HCT116 (cell line): ENCODE results near the gene ZFHX3. TPM values are rescaled to one million over a fixed set of nuclear protein-coding genes. Genes with fewer than 3 reads are reported as not detected.

Source experiments
- ATAC-seq: fragments of 200-7000 bp; cut with Tn5 transposase; 2 replicates; pipeline ENCODE4 v1.9.1; 2020; ENCODE audit warnings: mild to moderate bottlenecking, moderate library complexity
- BruUV-seq: library from RNA; stranded (reverse); fragments of 400-500 nt; replicated peaks from 2 replicates; lab custom pipeline; 2021; lab: Mats Ljungman, UMichigan
- CTCF ChIA-PET: fragments of 300-600 bp; sonication (Branson Sonifier 250); formaldehyde crosslinking; loops from one replicate; lab custom pipeline; 2021; ENCODE audit warnings: antibody characterized with exemption; lab: Charles Lee
- POLR2A ChIA-PET: fragments of 300-600, 350-600 bp; sonication (Branson Sonifier 250); formaldehyde crosslinking; loops from one replicate; lab custom pipeline; 2021; ENCODE audit warnings: antibody characterized with exemption; lab: Charles Lee
- RAD21 ChIA-PET, 2 experiments: fragments of 300-600 bp; sonication (Branson Sonifier 250); formaldehyde crosslinking; loops; one replicate each; lab custom pipeline; 2023; ENCODE audit warnings: low total read pairs in 2 of 2; ENCODE audit not compliant: uncharacterized antibody in 2 of 2, unreplicated experiment in 2 of 2, low non-redundant PET in 1 of 2; lab: Charles Lee
- DNase-seq: peaks from one replicate; pipeline ENCODE4 v3.0.0-alpha.2; 2010; ENCODE audit warnings: low read depth, low spot score
- H2AFZ ChIP-seq: fragments of 200-600 bp; shearing (Covaris generic), sonication (generic); 2 replicates; pipeline ENCODE4 v1.6.1; 2017; ENCODE audit warnings: low read depth, mixed run types, mixed read lengths, antibody characterized with exemption, low read length; ENCODE audit not compliant: poor library complexity, severe bottlenecking
- H3K27ac ChIP-seq: 2 replicates; pipeline ENCODE4 v1.5.1; 2012; ENCODE audit warnings: low read depth, low read length
- H3K27me3 ChIP-seq: fragments of 200-600 bp; sonication (generic); 2 replicates; pipeline ENCODE4 v1.6.1; 2016; ENCODE audit warnings: mixed run types, low read length, mixed read lengths; ENCODE audit not compliant: insufficient read depth
- H3K36me3 ChIP-seq, 2 experiments: fragments of 200-500 bp in 1 of 2; fragments of 200-600 bp in 1 of 2; sonication (Bioruptor generic) in 1 of 2; sonication (generic) in 1 of 2; 2 replicates each; pipeline versions ENCODE4 v1.5.1 to v1.6.1; 2014 to 2016; ENCODE audit warnings: low read length in 2 of 2, inconsistent platforms in 1 of 2, mixed read lengths in 1 of 2, mixed run types in 1 of 2; ENCODE audit not compliant: insufficient read depth in 2 of 2, control insufficient read depth in 1 of 2
- H3K4me1 ChIP-seq, 2 experiments: fragments of 200-600 bp in 1 of 2; sonication (generic) in 1 of 2; 2 replicates each; pipeline versions ENCODE4 v1.5.1 to v1.6.1; 2012 to 2017; ENCODE audit warnings: low read length in 2 of 2, inconsistent platforms in 1 of 2, mild to moderate bottlenecking in 1 of 2, mixed read lengths in 1 of 2, mixed run types in 1 of 2, moderate library complexity in 1 of 2; ENCODE audit not compliant: insufficient read depth in 2 of 2, control insufficient read depth in 1 of 2
- H3K4me2 ChIP-seq: fragments of 200-600 bp; sonication (generic); 2 replicates; pipeline ENCODE4 v1.6.1; 2017; ENCODE audit warnings: mixed run types, low read length, mixed read lengths
- H3K4me3 ChIP-seq, 2 experiments: fragments of 200-600 bp in 1 of 2; sonication (generic) in 1 of 2; replicated peaks in 1 of 2; 2 replicates each; pipeline ENCODE4 v1.5.1; 2011 to 2016; ENCODE audit warnings: low read length in 2 of 2, control low read depth in 1 of 2, low read depth in 1 of 2, mild to moderate bottlenecking in 1 of 2, mixed read lengths in 1 of 2, mixed run types in 1 of 2
- H3K79me2 ChIP-seq: fragments of 200-600 bp; sonication (generic); 2 replicates; pipeline ENCODE4 v1.6.1; 2017; ENCODE audit warnings: mild to moderate bottlenecking, mixed run types, low read length, moderate library complexity, mixed read lengths; ENCODE audit not compliant: insufficient read depth
- H3K9ac ChIP-seq: fragments of 200-600 bp; sonication (generic); 2 replicates; pipeline ENCODE4 v1.6.1; 2016; ENCODE audit warnings: low read length, mixed read lengths
- H3K9me2 ChIP-seq: fragments of 200-600 bp; sonication (generic), shearing (Covaris generic); 2 replicates; pipeline ENCODE4 v1.6.1; 2017; ENCODE audit warnings: mixed run types, mild to moderate bottlenecking, moderate library complexity; ENCODE audit not compliant: insufficient read depth
- H3K9me3 ChIP-seq, 2 experiments: fragments of 200-500 bp in 1 of 2; fragments of 200-600 bp in 1 of 2; sonication (Bioruptor generic) in 1 of 2; sonication (generic) in 1 of 2; 2 replicates each; pipeline ENCODE4 v1.6.1; 2014 to 2017; ENCODE audit warnings: low read length in 2 of 2, mixed read lengths in 2 of 2, inconsistent platforms in 1 of 2, low read depth in 1 of 2, mild to moderate bottlenecking in 1 of 2, mixed run types in 1 of 2, moderate library complexity in 1 of 2; ENCODE audit not compliant: control insufficient read depth in 1 of 2, insufficient read depth in 1 of 2
- H4K20me1 ChIP-seq: fragments of 200-600 bp; sonication (generic), shearing (Covaris generic); 2 replicates; pipeline ENCODE4 v1.6.1; 2017; ENCODE audit warnings: mixed run types, mild to moderate bottlenecking, moderate library complexity; ENCODE audit not compliant: insufficient read depth
- CEBPB ChIP-seq: IDR thresholded peaks from 2 replicates; pipeline ENCODE4 v1.6.1; 2012; ENCODE audit warnings: low read depth
- EZH2 ChIP-seq: fragments of 200-600 bp; sonication (generic); IDR thresholded peaks from 2 replicates; pipeline ENCODE4 v1.6.1; 2017; ENCODE audit warnings: antibody characterized with exemption, mixed run types
- EZH2phosphoT487 ChIP-seq: fragments of 200-600 bp; IDR thresholded peaks from 2 replicates; pipeline ENCODE4 v1.6.1; 2018; ENCODE audit warnings: antibody characterized with exemption, borderline replicate concordance
- FOSL1 ChIP-seq: IDR thresholded peaks from 2 replicates; pipeline ENCODE4 v1.6.1; 2012; ENCODE audit warnings: low read depth
- JUND ChIP-seq: IDR thresholded peaks from 2 replicates; pipeline ENCODE4 v1.6.1; 2012
- POLR2AphosphoS5 ChIP-seq: IDR thresholded peaks from 2 replicates; pipeline ENCODE4 v1.6.1; 2011; ENCODE audit warnings: mild to moderate bottlenecking, low read depth, low read length, moderate library complexity
- SP1 ChIP-seq: IDR thresholded peaks from 2 replicates; pipeline ENCODE4 v1.6.1; 2012; ENCODE audit warnings: low read depth
- intact Hi-C: fragments of 100-400 bp; cut with micrococcal nuclease; formaldehyde crosslinking; loops from 2 replicates; pipeline ENCODE4 v1.10.0; 2022
- total RNA-seq: library from RNA; stranded (reverse); gene quantifications from one replicate; pipeline ENCODE4 v1.2.1, GENCODE V29; 2021; ENCODE audit not compliant: unreplicated experiment
- TF ChIP-seq, protein P1 (sequence below): IDR thresholded peaks from 2 replicates; pipeline ENCODE4 v1.6.1; 2012
- TF ChIP-seq, protein P2 (sequence below): IDR thresholded peaks from 2 replicates; pipeline ENCODE4 v1.6.1; 2011; ENCODE audit warnings: mild to moderate bottlenecking, low read length, moderate library complexity; ENCODE audit not compliant: insufficient replicate concordance; ENCODE audit errors: extremely low read depth

ZFHX3 gene
- total RNA-seq, 1 experiment from 2014 or later, result 6.3 TPM

GRCh38 chr16:72879846-72880245 lies 168.1 kb downstream of the ZFHX3 start:
- RAD21 ChIA-PET, result no interaction called here
- ATAC-seq (no peak), DNase-seq (no peak)
- Histone ChIP-seq H3K79me2 (no peaks in the 10 kb centered on the region), H4K20me1 (no peaks in the 10 kb centered on the region), H3K9me3 (no peaks in the 10 kb centered on the region), H3K9me2 (no peaks in the 10 kb centered on the region), H3K27me3 (no peaks in the 10 kb centered on the region), H3K9ac (no peak overlapping the region), H3K4me1 (peaks cover 36 to 39% of the 10 kb centered on the region in 2 experiments), H3K27ac (no peak overlapping the region), H3K4me2 (no peak overlapping the region), H2AFZ (no peak overlapping the region), H3K4me3 (no peak overlapping the region)
- CTCF ChIA-PET, result no interaction called here
- intact Hi-C loops, result no loop called here
- POLR2A ChIA-PET, result no interaction called here
- BruUV-seq, result no TSS peak
- TF ChIP-seq EZH2phosphoT487, result no peak
- no peak for TF ChIP-seq POLR2AphosphoS5
- no peak for TF ChIP-seq SP1
- TF ChIP-seq EZH2, result no peak
- TF ChIP-seq, protein P1, sequence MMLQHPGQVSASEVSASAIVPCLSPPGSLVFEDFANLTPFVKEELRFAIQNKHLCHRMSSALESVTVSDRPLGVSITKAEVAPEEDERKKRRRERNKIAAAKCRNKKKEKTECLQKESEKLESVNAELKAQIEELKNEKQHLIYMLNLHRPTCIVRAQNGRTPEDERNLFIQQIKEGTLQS, result no peak
- TF ChIP-seq CEBPB, result no peak
- TF ChIP-seq JUND, result no peak
- TF ChIP-seq, protein P2, sequence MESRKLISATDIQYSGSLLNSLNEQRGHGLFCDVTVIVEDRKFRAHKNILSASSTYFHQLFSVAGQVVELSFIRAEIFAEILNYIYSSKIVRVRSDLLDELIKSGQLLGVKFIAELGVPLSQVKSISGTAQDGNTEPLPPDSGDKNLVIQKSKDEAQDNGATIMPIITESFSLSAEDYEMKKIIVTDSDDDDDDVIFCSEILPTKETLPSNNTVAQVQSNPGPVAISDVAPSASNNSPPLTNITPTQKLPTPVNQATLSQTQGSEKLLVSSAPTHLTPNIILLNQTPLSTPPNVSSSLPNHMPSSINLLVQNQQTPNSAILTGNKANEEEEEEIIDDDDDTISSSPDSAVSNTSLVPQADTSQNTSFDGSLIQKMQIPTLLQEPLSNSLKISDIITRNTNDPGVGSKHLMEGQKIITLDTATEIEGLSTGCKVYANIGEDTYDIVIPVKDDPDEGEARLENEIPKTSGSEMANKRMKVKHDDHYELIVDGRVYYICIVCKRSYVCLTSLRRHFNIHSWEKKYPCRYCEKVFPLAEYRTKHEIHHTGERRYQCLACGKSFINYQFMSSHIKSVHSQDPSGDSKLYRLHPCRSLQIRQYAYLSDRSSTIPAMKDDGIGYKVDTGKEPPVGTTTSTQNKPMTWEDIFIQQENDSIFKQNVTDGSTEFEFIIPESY, result no peak
- no peak for TF ChIP-seq FOSL1
- TF ChIP-seq, all 23 proteins: peak for 0
- H3K36me3 ChIP-seq, result no peaks in the 10 kb centered on the region
